ENCODE results near the gene MGMT.

- TF ChIP-seq POLR2AphosphoS5 (IDR thresholded peaks at IDR 0.05; ENCODE audit: low read depth) (no peak), EZH2 (IDR thresholded peaks at IDR 0.05; ENCODE audit: low read depth, unreplicated experiment) (no peak), CTCF (conservative IDR thresholded peaks at IDR 0.05; ENCODE audit: low read depth in 2 of 2) (no peak), NANOG (IDR thresholded peaks at IDR 0.05; ENCODE audit: borderline replicate concordance) (no peak), ZNF114 (CRISPR knock-in tag; IDR thresholded peaks at IDR 0.05) (no peak), CREB1 (CRISPR knock-in tag; IDR thresholded peaks at IDR 0.05; ENCODE audit: low read depth) (no peak), REST (IDR thresholded peaks at IDR 0.05; ENCODE audit: unreplicated experiment) (no peak), EZH2phosphoT487 (IDR thresholded peaks at IDR 0.05; ENCODE audit: unreplicated experiment) (no peak)
Measured at GRCh38 chr10:129760003-129760315, 292.9 kb downstream of the MGMT start.
